Right ventricle myocardium superior (tissue), 1 donor: Measurements from ENCODE around the gene OGT. TPM values are rescaled to one million over a fixed set of nuclear protein-coding genes. Genes with fewer than 3 reads are reported as not detected.
"Not testable (repeated sequence)": the region's sequence is repeated elsewhere in the genome, so short reads cannot be mapped to it uniquely, and the experiment has no call there.

ENCODE experiments used
- ATAC-seq: fragments of 200-7000 bp; cut with Tn5 transposase; one replicate; pipeline ENCODE4 v1.9.1; 2020; ENCODE audit warnings: mild to moderate bottlenecking; ENCODE audit not compliant: poor library complexity
- DNase-seq: peaks from one replicate; pipeline ENCODE4 v3.0.0-alpha.2; 2020
- intact Hi-C: fragments of 100-400 bp; cut with DNase I; formaldehyde crosslinking; loops from one replicate; pipeline ENCODE4 v1.11.2; 2022
- long read RNA-seq: library from polyadenylated mRNA; unstranded; transcript quantifications from one replicate; pipeline ENCODE4 v2.0.0, GENCODE V29; 2021
- total RNA-seq: library from RNA; stranded (reverse); fragmentation: NEBNext Ultra II Directional; extraction: Animal tissue kit (Norgen Biotek cat#: 25700); gene quantifications from one replicate; pipeline ENCODE4 v1.2.1, GENCODE V29; 2021
- donor health status: DM: no; HTN: yes; CAD: no; lungs with severe emphysema.

OGT gene
- 72.7 TPM for total RNA-seq
- long read RNA-seq, full-length matches to known transcripts: 6 of 30 reads
- long read RNA-seq, partial matches to known transcripts: 21 of 30 reads
- long read RNA-seq, other reads (novel, unspliced or antisense): 3 of 30 reads

DNA sequence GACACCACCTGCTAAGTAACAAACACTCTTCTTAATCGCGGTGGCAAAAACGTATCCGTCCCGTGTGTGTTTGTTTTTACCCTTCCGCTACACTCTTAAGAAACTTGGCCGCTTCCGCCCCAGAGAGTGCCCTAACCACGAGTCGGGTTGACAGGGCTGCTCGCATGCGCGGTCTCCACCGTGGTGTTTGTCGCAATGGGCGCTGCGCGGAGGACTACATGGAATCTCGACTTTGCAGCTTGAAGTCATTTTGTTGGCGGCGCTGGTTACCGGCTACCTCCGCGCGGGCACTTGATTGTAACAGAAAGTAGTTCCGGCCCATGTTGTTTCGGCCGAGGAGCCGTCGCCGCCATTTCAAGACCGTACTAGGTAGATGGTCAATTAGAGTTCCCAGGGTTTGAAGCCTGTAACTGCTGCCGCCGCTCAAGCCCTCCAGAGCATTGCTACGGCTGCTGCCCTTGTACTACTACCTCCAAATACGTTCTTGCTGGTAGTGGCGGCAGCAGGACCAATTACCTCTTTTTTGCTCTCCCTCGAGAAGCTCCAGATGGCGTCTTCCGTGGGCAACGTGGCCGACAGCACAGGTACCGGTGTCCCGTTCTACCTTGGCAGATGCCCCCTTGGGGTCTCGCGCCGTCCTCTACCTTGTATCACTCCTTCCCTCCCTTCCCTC lies at the start of gene OGT:
Gene OGT (plus strand): TSS at position 352 of the 673 bp plus-strand sequence. CDS start 196 bp downstream, at position 548.
- DNase-seq: peak; percentile 97
- intact Hi-C loops: no loop called here
- peak; percentile 97 for ATAC-seq

DNA sequence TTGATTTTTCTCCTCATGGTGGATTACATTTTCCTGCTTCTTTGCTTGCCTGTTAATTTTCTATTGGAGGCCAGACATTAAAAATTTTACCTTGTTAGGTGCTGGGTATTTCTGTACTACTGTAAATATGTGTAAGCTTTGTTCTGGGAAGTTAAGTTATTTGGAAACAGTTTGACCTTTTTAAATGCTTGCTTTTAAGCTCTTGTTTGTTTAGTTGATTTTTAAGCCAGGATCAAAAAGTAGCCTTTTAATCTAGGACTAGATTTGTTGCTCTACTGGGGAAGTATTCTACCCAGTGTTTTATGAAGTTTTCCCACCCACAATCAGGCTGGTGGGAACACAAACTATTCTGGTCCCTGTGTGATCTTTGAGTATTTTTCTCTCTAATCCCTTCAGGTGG lies 45.1 kb upstream of the OGT start:
- no peak for ATAC-seq
- intact Hi-C loops: no loop called here
- DNase-seq: no peak

DNA sequence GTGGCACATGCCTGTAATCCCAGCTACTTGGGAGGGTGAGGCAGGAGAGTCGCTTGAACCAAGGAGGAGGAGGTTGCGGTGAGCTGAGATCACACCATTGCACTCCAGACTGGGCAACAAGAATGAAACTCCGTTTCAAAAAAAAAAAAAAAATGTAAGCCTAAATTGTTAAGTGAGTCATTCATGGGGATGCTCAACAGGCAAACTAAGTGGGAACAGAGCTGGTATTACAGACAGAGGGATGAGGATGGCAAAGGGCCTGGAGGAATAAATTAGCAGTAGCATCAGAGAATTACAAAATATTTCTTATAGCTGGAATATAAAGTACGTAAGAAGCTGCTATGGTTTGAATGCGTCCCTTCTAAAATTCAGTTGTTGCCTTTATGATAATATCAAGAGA lies 43.4 kb upstream of the OGT start:
- ATAC-seq (no peak), DNase-seq (no peak)
- intact Hi-C loops: no loop called here

DNA sequence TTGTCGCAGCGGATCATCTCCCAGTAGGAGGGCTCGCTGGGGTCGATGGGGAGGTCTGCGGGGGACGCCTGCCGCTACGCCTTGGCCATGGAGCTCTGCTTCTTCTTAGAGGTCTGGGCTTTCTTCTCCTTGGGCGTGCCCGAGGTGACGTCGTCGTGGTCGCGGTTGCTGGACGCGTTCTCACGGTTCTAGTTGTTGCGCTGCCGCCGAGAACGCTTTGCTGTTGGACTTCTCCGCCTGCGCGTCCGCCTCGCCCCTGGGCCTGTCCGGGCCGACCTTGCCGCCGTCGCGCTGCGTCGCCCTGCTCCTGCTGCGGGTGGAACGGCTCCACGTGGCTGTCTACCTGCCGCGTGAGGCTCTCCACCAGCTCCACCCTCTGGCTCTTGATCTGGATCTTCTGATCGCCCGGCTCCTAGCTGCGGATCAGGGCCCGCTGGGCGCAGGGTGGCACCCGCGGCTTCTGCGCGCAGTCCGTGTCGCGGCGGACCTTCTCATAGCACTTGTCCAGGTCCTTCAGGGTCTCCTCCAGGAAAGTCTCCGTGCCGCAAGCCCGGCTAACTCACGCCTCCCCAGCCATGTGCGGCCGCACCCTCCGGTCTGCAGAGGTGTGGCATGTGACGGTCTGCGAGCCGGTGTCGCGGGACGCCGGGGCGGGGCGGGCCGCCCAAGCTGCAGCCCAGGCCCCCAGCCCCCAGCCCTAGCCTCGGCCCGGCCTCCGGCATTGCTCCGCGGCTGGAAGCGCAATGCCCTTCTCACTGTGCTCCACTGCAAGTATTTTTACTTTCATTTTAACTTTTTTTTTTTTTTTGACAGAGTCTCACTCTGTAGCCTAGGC lies 40.5 kb upstream of the OGT start:
- ATAC-seq (peak; percentile 86), DNase-seq (peak; percentile 73)
- intact Hi-C loops: no loop called here

DNA sequence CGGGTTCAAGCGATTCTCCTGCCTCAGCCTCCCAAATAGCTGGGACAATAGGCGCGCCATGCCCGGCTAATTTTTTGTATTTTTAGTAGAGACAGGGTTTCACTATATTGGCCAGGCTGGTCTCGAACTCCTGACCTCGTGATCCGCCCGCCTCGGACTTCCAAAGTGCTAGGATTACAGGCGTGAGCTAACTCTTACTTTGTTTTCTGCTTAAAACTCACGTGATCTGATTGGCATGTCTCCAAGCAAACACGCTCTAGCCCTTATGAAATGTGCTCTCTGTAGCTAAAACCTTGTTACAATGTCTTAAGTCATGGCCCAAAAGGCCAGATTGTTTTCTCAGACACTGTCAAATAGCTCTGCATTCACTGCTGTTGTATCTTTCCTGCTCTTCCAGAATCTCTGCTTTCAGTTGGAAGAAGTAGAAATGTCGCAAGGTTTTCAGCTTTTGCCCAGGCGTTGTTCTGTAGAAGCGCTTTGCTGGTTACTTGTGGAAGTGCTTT lies 39.7 kb upstream of the OGT start:
- ATAC-seq (peak; percentile 50), DNase-seq (no peak)
- intact Hi-C loops: no loop called here

DNA sequence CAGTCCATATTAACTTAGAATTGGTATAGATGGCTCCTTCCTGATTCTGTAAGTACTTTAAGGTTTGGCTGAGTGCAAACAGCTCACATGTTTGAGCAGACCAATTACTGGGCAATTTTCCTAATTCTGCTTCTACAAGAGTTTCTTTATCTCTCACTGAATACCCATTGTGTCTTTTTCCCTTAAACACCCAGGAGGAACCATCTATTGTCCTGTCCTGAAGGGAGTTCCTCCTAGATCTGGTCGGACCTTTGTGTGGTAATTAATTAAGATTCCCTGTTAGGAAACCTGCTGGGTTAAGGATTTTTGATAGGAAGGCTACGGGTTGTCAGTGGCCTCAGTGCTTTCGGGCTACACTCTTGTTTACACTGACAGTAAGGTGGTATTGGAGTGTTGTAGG lies 36.9 kb upstream of the OGT start:
- ATAC-seq, DNase-seq, intact Hi-C loops: not testable (repeated sequence)

DNA sequence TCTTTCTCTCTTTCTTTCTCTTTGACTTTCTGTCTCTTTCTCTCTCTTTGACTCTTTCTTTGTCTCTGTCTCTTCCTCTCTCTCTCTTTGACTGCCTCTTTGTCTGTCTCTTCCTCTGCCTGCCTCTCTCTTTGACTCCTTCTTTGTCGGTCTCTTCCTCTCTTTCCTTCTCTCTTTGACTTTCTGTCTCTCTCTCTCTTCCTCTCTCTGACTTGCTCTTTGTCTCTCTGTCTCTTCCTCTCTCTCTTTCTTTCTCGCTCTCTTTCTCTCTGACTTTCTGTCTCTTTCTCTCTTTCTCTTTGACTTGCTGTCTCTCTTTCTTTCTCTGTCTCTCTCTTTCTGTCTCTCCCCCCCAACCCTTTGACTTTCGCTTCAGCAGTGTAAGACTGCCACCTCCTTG lies 36.4 kb upstream of the OGT start:
- intact Hi-C loops: no loop called here
- DNase-seq (no peak), ATAC-seq (no peak)

DNA sequence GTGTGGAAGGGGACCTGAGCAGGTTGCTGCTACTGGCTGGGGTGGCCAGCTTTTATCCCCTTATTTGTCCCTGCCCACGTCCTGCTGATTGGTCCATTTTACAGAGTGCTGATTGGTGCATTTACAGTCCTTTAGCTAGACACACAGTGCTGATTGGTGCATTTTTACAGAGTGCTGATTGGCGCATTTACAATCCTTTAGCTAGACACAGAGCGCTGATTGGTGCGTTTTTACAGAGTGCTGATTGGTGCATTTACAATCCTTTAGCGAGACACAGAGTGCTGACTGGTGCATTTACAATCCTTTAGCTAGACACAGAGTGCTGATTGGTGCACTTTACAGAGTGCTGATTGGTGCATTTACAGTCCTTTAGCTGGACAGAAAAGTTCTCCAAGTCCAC lies 30.8 kb upstream of the OGT start:
- DNase-seq: not testable (repeated sequence)

DNA sequence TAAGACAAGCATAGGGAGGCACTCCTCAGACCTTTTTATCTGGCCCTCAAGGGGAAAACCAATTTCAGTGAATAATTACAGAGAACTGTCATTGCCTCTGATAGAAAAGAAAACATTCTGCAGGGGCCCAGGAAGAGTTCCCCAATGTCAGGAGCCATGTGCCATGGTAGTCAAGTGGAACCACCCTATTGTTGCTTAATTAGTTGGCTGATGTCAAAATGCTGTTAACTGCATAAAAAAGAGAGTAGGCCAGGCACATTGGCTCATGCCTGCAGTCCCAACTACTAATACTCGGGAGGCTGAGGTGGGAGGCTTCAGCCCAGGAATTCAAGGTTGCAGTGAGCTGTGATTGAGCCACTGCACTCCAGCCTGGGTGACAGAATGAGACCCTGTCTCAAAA lies 28.6 kb upstream of the OGT start:
- ATAC-seq (no peak), DNase-seq (no peak)
- intact Hi-C loops: no loop called here

More for the DNA sequence above, 30.8 kb upstream of the OGT start:
- intact Hi-C loops, ATAC-seq: not testable (repeated sequence)

DNA sequence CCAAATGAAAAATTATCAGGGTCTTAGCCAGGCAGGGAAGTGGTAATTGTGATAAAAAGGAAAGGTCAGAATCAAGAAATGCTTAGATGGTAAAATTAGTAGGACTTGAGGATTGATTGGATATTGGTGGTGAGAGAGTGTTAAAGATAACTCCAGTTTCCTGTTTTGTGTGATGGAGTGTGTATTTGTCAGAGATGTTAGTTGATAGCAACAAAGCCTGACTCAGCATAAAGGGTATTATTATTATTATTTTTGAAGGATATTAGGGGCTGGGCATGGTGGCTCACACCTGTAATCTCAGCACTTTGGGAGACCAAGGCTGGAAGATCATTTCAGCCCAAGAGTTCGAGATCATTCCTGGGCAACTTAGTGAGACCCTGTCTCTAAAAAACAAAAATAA lies 23.6 kb upstream of the OGT start:
- no peak for ATAC-seq
- intact Hi-C loops: no loop called here
- no peak for DNase-seq

DNA sequence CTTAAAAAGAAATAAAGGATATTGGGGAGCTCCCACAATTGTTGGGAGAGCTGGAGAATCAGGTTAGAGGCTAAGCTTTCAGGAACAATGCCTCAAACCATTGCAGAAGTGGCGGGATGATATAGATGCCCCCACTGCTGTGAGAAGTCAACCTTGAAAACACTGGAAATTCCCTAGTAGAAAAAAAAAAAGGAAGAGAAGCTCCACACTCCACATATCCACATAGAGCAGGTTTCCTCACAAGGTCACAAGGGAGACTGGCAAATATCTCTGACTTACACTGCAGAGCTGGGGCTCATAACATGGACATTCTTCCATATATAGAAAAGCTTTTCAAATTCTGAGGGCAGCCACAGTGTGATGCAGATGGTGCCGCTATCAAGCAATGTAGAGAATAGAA lies 22.7 kb upstream of the OGT start:
- DNase-seq (no peak), ATAC-seq (no peak)
- intact Hi-C loops: no loop called here

DNA sequence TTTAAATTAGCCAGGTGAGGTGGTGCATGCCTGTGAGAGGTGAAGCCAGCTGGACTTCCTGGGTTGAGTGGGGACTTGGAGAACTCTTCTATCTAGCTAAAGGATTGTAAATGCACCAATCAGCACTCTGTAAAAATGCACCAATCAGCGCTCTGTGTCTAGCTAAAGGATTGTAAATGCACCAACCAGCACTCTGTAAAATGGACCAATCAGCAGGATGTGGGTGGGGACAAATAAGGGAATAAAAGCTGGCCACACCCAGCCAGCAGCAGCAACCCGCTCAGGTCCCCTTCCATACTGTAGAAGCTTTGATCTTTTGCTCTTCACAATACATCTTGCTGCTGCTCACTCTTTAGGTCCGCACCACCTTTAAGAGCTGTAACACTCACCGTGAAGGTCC lies 19.2 kb upstream of the OGT start:
- intact Hi-C loops, DNase-seq, ATAC-seq: not testable (repeated sequence)

DNA sequence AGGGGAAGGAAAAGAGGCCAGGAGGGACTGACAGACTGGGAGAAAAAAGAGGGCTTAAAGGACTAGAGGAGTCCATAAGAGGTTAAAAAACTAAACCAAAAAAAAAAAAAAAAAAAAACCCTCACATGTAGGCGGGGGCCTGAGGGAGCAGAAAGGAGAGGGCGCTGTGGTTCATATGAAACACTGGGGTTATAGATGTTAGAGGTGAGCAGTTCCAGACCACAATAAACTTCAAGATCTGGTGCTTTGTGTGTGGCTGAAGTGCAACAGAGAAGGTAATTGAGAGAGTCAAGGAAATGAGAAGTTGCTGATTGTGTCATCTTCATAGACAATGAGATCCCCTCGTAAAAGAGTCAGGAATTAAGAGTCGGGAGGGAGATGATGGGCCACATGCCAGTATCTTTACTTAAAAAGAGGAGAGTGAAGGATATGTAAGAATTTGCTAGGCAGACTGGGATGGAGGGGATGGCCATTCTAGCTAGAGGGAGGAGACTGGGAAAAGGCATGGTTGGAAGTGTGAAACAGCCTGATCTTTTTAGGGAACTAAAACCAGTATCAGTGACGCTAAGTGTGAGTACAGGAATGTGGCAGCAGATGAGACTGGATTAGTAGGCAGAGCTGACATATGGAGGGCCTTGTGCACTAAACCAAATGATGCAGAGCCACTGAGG lies 18.4 kb upstream of the OGT start:
- peak; percentile 73 for ATAC-seq
- intact Hi-C loops: no loop called here
- no peak for DNase-seq

DNA sequence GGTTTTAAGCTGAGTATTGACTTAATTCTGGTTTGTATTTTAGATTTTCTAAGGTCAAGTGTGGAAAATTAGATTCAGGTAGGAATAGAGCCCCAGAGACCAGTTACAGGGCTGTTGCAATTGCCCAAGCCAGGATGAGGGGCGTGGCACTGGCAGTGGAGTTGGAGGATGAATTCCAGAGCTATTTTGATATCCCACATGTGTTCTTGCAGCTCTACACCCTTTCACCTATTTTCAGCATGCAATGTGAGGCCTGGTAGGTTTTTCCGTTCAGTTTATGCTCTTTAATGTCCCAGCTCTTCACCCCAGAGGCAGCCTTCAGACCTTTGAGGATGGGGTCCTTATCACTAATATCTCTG lies 17.9 kb upstream of the OGT start:
- DNase-seq: peak; percentile 48
- intact Hi-C loops: no loop called here
- peak; percentile 97 for ATAC-seq

DNA sequence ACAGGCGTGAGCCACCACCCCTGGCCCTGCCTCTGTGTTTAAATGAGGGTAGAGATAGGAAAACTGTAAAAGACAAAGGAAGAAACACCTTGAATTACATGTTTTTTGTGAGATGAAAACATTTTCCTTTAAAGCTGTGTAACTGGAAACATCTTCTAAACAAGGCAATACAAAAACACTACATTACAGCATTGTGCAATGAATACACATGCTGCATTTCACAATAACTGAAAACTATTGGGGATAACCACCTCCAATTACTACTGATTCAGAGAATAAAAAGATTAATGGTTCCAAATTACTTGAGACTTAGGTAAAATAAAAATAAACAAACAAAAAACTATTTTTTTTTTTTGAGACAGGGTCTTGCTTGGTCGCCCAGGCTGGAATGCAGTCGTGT lies 7.6 kb upstream of the OGT start:
- intact Hi-C loops: no loop called here
- DNase-seq: no peak
- ATAC-seq: no peak

DNA sequence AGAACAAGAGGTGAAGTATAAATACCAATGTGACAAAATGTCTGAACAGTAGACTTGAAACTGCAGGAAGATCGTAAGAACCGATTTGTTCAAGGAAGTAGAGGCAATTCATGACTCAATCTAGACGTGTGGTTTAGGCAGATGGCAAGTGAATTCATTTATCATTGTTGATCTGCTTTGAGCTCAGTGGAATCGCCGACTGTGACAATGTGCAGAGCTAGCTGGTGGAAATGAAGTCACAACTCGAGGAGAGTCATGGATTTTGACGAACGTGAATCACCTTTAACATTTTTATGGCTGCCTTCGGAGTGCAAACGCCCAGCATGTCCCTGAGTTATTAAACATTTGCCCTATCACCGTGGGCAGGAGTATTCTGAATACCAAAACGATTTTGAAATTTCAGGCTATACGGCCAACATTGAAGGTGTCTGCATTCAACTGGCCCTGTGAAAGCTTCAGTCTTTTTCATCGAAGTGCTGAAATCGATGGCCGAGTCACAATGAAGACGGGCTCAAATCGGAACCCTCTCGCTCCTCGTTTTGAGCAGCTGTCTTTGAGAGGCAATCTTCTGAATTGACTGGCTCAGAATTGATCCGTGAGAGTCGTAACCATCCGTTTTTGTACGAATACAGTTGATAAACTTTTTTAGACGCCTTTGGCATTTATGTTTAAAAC lies 689 bp upstream of the OGT start:
- ATAC-seq: no peak
- intact Hi-C loops: no loop called here

DNA sequence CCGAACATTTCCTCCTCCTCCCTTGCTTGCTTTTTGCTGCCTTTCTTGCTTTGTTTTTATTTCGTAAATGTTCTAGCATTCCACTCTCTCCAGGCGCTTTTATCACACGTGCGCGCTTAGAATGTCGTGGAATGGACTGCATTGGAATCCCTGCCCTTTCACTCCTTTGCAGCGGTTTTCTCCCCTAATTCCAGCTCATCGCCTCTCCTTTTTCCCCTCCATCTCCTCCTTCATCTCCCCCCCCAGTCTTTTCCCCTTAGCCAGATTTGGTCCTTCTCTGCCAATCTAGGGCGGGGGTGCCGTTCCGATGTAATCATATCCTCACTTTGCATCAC lies 579 bp downstream of the OGT start:
- ATAC-seq: no peak
- no peak for DNase-seq
- intact Hi-C loops: no loop called here

More for the DNA sequence above, 689 bp upstream of the OGT start:
- DNase-seq: no peak

DNA sequence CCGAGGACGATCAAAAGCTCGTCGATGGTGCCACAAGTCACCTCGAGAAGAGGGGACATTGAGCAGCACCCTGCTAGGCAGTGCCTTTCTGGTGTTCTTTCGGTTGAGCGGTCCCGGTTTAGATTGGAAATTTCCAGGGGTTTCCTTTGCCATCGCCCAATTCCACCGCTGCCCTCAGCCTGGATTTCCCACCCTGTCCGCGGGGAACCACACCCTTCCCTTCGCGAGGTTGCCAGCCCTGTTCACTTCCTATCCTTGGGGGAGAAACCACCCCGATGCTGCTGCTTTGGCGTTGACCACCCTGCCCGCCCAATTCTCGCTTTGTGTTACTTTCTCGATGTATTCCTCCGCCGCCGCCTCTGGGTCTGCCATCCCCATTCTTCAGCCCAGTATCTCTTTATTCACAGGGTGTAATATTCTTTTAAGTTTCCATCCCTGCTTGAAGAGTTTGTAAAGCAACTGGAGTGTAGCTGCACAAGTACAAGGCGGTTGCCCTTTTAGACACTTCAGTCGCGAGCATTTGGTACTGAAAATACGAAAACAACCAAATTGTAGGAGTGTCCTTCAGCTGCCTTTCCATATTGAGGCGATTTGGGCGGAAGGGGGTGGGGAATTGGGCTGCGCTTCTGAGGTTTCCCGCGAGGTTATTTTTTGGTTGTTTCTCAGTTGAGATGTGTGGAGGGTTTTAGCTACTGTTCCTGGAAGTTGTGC lies 1.1 kb downstream of the OGT start:
- ATAC-seq (peak; percentile 43), DNase-seq (peak; percentile 59)
- intact Hi-C loops: no loop called here
